HG02610 (cell line): ENCODE results near the gene MSRB1.
"Not testable (repeated sequence)": the region's sequence is repeated elsewhere in the genome, so short reads cannot be mapped to it uniquely, and the experiment has no call there.

Source experiments
- ATAC-seq: cut with Tn5 transposase; IDR thresholded peaks from one replicate; pipeline ENCODE4 v1.9.1; 2021; ENCODE audit warnings: mild to moderate bottlenecking, moderate library complexity; ENCODE audit not compliant: unreplicated experiment

The MSRB1 gene

DNA sequence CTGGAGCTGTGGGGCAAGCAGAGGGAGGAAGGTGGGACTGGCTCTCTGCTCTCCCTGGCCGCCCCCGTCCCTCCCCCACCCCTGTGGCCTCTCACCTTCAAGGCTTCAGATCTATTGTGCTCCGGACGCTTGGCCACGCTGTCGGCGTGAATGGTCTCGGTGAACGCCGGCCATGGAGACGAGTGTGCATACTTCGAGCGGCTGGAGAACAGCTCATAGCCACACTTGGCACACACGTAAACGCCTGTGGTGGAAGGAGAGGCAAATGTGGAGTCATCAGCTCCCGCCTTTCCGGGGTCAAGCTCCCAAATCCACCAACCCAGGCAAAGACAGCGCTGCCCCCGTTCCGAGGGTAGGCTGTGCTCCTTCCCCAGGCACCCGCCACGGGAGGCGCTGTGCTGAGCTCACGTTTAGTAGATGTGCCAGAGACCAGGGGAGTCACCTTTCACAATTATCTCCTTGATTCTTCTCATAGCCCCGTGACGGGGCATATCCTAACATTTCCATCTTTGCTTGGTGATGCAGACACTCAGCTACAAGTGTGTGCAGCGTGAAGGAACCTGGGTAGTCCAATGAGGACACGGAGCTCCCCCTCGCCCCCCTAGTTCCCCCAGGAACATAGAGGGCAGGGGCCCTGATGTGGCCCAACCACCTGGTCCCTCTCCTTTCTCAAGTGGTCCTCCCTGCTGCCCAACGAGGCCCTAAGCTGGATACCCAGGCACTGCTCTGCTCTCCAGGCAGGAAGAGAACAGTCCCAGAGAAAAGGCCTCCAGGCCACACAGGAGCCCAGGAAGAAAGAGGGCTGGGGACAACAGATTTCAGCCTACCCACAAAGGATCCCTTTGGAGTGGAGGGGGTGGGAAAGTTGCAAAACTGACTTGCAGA, 1.6 kb downstream of the MSRB1 start:
- ATAC-seq, result no peak

DNA sequence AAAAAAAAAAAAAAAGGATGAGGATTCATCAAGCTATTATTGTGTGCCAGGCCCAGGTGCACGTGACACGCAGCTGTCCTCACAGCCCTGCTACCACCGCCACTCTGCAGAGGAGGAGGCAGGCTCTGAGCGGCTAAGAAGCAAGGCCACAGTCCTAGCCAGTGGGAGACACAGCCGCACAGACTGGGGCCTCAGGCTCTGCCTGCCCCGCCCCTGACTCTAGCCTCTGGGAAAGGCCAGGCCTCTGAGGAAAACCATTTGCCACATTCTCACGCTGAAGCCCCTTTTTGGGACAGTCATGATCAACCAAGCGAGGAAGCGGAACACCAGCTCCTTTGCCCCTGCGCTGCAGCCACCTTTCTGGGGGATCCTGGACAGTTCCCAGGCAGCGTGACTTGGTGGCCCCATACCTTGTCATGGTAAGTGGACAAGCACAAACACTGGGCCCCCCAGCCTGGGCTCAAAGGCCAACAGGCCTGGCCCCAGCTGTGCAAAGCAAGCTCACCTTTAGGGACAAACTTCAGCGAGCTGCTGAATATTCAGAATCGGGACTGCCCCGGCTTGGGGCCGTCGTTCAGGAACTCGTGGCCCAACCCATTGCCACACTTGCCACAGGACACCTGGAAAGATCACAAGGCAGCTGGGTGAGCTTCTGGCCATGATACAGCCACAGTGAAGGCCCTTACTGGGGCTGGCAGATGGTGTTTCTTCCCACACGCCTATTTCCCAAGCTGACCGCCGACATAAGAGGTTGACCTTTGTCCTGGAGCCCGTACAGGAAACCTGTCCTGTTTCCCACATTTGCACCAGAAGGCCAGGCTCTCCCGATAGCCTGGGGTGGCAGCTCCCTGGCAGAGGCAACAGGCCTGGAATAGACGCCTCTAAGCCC, 2.5 kb downstream of the MSRB1 start:
- no peak for ATAC-seq

DNA sequence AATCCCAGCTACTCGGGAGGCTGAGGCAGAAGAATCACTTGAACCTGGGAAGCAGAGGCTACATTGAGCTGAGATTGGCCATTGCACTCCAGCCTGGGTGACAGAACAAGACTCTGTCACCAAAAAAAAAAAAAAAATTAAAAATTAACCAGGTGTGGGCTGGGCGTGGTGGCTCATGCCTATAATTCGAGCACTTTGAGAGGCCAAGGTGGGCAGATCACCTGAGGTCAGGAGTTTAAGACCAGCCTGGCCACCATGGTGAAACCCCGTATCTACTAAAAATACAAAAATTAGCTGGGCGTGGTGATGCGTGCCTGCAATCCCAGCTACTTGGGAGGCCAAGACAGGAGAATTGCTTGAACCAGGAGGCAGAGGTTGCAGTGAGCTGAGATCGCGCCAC, 3.2 kb downstream of the MSRB1 start:
- not testable (repeated sequence) for ATAC-seq

DNA sequence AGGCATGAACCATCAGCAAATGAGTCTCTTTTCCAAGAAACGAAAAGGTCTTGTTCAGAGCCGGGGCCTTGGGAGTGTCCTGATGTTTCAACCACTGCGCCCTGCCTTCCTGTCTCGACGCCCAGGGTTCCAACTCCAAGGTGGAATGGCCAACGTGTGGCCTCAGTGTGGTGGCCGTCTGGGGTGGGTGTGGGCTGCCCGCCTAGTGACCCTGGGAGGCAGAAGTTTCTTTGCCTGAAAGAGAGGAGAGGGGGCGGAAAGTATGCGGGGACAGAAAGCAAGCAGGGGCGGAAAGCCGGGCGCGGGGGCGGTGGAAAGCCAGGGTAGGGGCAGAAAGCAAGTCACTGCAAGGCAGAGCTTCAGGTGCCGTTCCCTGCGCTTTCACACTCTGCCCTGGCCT, 4.1 kb downstream of the MSRB1 start:
- no peak for ATAC-seq

DNA sequence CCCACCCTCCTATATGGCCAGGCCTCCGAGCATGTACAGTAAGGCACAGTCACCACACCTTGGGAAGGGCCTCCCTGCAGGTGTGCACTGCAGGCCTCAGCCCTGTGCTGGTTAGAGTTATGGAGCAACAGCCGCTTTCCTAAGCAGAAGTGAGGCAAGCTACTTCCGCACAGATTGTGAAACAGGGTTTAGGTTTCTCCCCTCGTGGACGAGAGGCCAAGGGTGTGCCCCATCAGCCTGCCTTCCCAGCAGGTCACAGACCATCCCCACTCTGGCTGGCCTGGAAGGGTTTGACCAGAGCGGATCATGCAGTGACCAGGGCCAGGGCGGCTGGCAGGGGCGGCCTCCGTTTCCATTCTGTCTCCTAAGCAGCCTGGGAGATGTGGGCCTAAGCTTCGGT, 4.7 kb downstream of the MSRB1 start:
- no peak for ATAC-seq

DNA sequence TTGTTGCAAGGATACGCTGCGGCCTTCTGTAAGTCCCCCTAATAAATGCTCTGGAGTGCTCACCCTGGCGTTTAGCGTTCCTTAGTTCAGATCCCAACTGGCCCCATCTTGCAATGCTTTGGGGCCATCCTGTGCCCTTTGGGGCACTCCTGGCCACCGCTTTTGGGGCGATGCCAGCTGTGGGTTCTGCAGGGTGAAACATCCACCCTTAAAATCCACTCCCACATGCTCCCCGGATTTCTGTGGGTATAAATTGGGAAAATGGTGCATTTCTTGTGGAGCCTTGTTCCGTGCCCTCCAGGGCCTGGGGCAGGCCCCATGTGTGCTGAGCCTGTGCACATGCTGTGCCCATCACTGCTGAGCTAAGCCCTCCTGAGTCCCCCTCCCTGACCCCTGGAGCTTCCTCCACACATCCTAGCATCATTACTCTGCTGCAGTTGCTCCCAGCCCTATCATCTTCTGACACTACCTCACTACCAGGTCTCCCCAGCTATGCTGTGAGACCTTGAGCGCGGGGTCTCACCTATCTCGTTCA, 6.0 kb downstream of the MSRB1 start:
- no peak for ATAC-seq

DNA sequence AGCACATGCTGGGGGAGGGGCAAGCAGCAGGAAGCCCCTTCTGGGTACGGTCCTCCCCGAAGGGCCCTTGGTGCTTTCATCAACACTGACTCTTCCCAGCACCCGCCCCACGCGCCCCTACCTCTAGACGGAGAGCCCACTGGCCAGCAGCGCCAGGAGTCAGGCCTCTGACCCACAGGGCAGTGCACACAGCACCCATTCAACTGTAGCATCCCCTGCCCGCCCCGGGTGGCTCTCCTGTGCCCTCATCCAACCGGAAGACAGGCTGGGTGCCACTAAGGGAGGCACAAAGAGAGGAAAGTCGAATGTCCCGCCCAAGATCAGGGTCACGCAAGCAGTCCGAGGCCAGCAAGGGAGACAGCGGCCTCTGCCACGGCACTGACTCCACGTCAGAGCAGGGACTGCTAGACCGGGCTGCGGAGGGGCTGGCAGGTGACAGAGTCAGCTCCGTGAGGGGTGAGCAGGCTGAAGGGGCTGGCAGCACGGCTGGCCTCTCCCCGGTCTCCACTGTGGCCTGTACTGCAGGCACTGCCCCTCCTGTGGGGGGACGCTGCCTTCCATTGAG, 9.8 kb downstream of the MSRB1 start:
- no peak for ATAC-seq

DNA sequence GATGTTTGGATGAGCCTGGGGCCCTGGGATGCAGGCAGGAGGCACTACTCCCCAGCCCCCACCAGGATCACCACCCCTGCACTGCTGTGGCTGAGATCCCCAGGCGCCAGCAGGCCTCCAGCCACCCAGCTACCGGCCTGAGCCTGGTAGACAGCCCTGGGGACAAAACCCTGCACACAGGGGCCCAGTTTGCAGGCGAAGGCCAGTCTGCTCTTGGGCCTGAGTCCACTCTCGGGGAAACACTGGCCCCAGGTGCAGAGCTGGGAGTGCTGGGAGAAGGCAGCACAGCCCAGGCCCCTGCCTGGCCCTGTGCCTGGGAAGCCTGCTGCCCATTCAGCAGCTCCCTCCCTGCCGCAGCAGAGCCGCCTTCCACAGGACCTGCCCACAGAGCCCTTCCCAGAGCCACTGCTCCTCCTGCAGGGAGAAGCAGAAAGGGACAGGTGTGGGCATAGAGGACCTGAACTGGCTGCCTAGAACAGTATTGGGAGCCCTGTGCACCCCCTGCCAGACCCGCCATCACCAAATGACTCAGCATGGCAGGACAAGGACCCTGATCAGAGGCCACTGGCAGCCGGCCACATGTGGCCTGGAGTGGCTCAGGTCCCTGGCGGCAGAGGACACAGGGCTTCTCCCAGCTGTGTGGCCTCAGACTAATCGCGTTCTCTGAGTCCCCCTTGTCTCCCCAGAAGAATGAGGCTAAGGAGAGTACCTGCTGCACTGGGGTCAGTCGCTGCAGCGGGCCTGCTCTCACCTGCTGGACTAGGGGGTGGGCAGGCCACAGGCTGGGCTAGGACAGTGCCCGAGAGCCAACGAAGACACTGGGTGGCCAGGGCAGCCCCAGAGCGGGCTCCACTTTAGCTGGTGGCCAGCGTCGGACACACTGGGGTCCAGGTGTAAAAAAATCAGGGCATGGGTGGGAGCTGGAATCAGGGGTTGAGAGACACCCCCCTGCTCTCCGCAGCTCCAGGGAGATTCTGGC, 10.7 kb downstream of the MSRB1 start:
- no peak for ATAC-seq

DNA sequence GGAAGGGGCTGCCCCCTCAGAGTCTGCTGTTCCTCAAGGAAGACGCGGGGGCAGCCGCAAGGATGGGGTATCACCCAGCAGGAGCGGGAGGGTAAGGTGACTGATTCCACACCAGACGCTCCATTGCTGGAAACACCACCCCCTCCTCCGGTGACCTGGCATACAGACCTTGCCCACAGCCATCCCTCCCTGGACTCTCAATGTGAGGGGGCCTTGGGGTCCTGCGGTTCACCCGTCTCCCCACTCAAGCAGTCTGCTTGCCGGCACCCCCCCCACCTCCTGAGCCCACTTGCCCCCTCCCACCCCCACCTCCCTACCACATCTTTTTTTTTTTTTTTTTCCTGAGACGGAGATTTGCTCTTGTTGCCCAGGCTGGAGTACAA, 12.7 kb downstream of the MSRB1 start:
- no peak for ATAC-seq

DNA sequence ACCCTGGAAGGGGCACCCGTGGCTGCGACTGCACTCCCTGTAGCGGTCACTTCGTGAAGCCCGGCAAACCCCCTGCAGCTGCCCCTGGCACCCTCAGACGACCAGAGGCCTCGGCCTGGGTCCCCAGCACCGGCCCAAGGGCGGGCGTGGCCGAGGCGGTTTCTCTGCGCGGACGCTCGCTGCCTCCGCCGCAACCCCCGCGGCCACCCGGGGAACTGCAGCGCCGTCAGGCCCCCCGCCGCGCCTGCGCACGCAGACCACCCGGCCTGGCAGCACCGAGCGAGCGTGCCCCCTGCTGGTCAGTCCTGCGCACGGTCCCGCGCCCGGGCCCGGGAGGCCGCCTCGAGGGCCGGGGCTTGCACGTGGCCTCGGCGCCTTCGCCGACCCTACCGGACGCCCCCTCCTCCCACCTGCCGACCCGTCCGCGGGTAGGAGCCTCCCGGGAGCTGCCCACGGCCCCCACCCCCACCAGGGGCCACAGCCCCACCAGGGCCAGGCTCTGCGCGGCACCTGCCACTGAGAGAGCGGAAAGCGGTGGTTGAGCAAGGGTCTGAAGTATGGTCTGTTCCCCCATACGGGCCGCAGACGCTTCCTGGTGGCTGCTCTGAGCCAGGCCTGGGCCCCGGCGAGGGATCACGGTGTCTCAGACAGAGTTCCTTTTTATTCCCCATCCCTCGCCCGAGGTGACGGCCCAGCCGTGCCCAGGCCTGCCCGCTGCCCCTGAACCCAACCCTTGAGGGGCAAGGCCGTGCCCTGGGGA, 13.2 kb downstream of the MSRB1 start:
- peak; percentile 74 for ATAC-seq

DNA sequence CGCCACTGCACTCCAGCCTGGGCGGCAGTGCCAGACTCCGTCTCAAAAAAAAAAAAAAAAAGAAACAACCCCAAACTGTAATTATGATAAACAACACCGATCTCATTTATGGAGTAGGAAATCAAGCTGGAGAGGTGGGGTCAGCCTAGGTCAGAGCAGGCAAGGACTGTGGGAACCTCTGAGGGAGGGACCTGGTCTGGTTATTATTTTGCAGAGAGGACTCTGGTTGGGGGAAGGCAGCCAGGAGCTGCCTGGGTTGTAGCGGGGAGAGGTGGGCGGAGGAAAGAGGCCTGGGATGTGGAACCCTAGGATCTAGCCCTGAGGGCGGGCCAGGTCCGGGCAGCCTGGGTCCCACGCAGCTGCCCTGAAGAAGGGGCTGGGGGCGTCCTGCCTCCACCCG, 13.9 kb downstream of the MSRB1 start:
- ATAC-seq, result peak; percentile 13

DNA sequence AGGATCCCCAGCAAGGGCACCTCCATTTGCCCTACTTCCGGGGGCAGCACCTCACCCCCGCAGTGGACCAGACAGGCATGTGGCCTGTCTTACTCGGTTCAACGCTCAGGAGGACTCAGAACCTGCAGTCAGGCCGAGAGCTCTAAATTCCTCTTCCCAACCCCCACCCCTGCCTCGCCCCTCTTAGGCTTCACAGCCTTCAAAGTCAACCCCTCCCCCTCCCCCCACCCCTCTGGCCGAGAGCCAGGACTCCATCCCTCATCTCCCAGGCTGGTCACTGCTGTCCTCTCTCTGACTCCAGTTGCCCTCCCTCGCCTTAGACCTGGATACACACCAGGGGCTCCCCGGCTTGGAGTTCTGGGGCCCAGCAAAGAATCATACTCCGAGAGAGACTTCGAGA, 16.7 kb downstream of the MSRB1 start:
- ATAC-seq, result no peak

DNA sequence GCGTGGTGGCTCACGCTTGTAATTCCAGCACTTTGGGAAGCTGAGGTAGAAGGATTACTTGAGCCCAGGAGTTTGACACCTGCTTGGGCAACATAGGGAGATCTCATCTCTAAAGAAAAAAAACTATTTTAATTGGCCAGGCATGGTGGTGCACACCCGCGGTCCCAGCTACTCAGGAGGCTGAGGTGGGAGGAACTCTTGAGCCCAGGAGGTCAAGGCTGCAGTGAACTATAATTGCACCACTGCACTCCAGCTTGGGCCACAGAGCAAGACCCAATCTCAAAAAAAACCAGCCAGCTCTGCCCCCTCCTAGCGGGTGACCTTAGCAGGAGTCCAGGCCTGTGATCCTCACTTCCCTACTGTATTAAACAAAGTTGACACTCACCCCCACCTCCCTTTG, 18.9 kb downstream of the MSRB1 start:
- no peak for ATAC-seq

DNA sequence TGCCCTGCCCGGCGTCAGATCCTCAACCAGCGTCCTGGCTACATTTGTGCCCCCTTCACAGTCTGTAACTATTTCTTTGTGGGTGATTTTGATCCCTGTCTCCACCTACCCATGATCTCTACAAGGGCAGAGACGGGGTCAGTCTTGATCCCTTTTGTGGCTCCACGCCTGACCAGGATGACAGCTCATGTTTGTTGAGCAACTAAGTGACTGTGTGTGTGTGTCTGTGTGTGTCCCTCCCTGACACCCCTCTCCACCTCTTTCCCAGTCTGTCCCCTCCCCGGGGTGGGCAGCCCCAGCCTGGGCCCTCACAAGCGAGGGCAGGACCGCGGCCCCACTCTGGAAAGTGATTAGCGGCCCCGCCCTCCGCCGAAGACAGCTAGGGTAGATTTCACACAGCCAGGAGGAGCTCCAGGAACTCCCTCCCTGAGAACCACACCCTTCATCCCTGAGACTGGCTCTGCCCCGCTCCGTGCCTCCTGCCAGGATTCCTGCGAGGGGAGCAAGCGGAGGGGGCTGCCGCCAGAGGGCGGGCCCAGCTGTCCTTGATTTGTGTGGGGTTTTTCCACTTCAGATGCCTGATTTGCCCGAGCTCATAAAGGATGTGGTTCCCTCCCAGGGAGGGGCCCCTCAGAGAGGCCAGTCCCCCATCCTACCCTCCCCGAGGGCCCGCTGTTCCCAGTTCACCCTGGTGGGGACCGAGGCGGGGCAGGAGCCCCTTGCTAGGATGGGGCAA, 19.5 kb downstream of the MSRB1 start:
- ATAC-seq, result no peak

DNA sequence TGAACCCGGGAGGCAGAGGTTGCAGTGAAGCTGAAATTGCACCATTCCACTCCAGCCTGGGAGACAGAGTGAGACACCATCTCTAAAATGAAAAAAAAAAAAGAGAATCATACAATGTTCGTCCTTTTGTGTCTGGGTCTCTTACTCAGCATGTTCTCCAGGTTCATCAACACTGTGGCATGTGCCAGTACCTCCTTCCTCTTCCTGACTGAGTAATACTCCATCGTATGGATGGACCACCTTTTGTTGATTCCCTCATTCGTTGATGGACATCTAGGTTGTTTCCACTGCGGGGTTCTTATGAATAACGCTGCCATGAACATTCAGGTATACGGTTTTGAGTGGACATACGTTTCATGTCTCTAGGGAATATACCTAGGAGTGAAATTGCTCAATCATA, 20.6 kb downstream of the MSRB1 start:
- ATAC-seq, result no peak

DNA sequence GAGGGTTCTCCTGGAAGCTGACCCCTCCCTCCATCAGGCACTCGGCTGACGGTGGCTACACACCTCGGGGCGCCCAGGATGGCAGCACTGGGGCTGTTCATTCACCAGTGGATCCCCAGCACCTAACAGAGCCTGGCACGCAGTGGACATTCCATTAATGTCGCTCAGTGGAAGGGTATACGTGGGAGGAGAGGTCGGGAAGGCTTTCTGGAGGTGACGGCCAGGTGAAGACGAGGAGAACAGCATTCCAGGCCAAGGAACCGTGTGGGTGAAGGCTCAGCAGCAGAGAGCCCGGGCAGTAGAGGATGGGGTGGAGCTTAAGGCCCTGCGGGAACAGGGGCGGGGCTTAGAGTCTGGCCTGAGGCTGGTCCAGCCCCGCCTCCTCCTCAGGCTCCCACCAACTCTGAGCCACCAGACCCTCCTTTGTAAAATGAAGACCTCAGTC, 22.2 kb downstream of the MSRB1 start:
- ATAC-seq, result no peak

DNA sequence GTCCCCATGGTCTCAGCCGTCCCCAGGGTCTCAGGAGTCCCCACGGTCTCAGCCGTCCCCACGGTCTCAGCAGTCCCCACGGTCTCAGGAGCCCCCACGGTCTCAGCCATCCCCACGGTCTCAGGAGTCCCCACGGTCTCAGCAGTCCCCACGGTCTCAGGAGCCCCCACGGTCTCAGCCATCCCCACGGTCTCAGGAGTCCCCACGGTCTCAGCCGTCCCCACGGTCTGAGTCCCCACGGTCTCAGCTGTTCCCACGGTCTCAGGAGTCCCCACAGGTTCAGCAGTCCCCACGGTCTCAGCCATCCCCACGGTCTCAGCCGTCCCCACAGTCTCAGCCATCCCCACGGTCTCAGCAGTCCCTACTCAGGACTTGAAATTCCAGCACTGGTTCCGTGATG, 22.9 kb downstream of the MSRB1 start:
- ATAC-seq, result not testable (repeated sequence)

DNA sequence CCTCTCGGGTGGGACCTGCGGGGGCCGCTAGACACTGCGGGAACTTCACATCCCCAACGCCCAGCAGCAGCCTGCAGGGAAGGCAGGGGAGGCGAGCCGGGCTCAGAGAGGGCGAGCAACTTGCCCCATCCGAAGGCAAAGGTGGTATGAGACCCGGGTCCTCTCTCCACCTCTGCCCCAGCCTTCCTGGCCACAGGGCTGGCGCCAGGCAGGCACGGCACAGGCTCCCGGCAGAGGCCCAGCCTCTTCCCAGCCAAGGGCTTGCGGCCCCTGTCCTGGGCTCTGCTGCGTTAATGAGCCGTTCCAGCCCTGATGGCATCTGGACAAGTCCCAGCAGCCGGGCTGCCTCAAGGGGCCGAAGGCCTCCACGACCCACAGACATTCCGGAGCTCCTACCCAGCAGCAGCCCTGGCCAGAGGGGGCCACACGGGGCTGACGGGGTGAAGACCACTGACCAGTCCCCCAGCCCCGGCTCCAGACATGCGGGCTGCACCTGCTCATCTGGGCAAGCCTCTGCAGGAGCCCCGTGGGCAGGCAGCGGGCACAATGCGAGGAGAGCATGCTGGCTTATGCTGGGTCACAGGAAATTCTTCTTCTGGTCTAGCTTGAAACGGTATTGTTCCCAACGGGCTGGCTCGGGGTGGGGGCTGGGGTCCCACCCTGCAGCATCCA, 23.5 kb downstream of the MSRB1 start:
- ATAC-seq, result no peak
